Vagina (tissue), 2 donors: ENCODE measurements around the gene CYP4F11.

ENCODE experiments used
- CTCF ChIP-seq, 3 experiments: fragments of 450-650 bp in 2 of 3; fragments of 200-600 bp in 1 of 3; sonication (generic) in 1 of 3; IDR thresholded peaks; one replicate each; pipeline ENCODE4 v1.5.1; 2017 to 2019; ENCODE audit warnings: antibody characterized with exemption in 3 of 3, mild to moderate bottlenecking in 2 of 3, moderate library complexity in 2 of 3
- POLR2A ChIP-seq, 2 donors: fragments of 450-650 bp; IDR thresholded peaks; one replicate each; pipeline ENCODE4 v1.6.1; 2017; ENCODE audit warnings: antibody characterized with exemption in 2 of 2, mild to moderate bottlenecking in 2 of 2, moderate library complexity in 2 of 2

DNA sequence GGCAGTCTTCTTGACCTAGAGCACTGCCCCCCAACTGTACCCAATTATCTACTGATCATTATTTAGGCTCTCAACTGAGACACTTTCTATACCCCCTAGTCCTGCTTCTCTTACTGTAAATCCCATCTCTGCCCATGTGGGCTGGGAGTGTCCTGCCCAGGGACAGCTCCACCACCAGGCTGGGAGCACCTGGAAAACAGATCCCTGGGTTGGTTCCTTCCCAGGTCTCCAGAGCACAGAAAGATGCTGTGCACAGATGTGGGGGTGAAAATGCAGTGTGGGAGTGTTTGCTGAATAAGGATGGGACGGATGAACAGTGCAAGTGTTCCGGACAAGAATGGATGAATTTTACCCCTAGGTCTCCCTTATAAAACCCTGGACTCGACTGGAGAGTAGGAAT, 49.2 kb downstream of the CYP4F11 start:
- TF ChIP-seq CTCF (IDR thresholded peaks at IDR 0.05) = no peak
- no peak for TF ChIP-seq POLR2A (IDR thresholded peaks at IDR 0.05)
